A549 treated with Hydrocortisone at 1 μM for 4 hours (cell line): ENCODE measurements around the gene USP40. TPM values are rescaled to one million over a fixed set of nuclear protein-coding genes. Genes with fewer than 3 reads are reported as not detected.

ENCODE experiments used
- total RNA-seq: library from RNA; stranded (reverse); fragments of 200-300 nt; extraction: Qiagen RNA extraction; gene quantifications from 5 replicates; pipeline ENCODE4 v1.2.3, GENCODE V29; 2022

The USP40 gene
- total RNA-seq: 23.2 to 26.7 TPM (median 23.9 TPM) in 5 replicates

GRCh38 chr2:233566141-233566956, at the start of gene USP40:
Gene USP40 (minus strand): TSS chr2:233566782. CDS start chr2:233565554, 1,228 bp downstream.

Other genes starting within 250 kb of the USP40 start
- 74.1 to 93.4 TPM (median 81.7 TPM) in 5 replicates for gene DGKD, start 212.3 kb downstream of the USP40 start, total RNA-seq
- gene UGT1A8, start 50.9 kb upstream of the USP40 start, total RNA-seq: 0.05 to 0.06 TPM in 2 of 5 replicates, not detected in the others
- gene UGT1A10, start 69.7 kb upstream of the USP40 start, total RNA-seq: 0.08 to 0.09 TPM in 2 of 5 replicates, not detected in the others
- 3.6 to 6.4 TPM (median 4.2 TPM) in 5 replicates for gene UGT1A9, start 105.1 kb upstream of the USP40 start, total RNA-seq
- gene UGT1A7, start 115.1 kb upstream of the USP40 start, total RNA-seq: 2.9 to 4.8 TPM (median 3.8 TPM) in 5 replicates
- gene UGT1A6, start 126.1 kb upstream of the USP40 start, total RNA-seq: 0.47 to 1.5 TPM (median 1.1 TPM) in 5 replicates
- 0.08 to 0.13 TPM in 2 of 5 replicates, not detected in the others for gene UGT1A5, start 146.1 kb upstream of the USP40 start, total RNA-seq
- 0.06 to 0.16 TPM (median 0.10 TPM) in 4 of 5 replicates, not detected in the other for gene UGT1A4, start 152.0 kb upstream of the USP40 start, total RNA-seq
- gene UGT1A3, start 162.3 kb upstream of the USP40 start, total RNA-seq: 0.06 to 0.20 TPM (median 0.14 TPM) in 4 of 5 replicates, not detected in the other
- gene UGT1A1, start 193.5 kb upstream of the USP40 start, total RNA-seq: 0.56 to 1.1 TPM (median 0.91 TPM) in 5 replicates
- 0.12 to 0.29 TPM (median 0.21 TPM) in 4 of 5 replicates, not detected in the other for gene MROH2A, start 211.5 kb upstream of the USP40 start, total RNA-seq